Prostate gland (tissue), 2 donors: ENCODE data around the gene MFSD6.

Experiments used
- CTCF ChIP-seq, 4 experiments: fragments of 200-600 bp in 2 of 4; fragments of 450-650 bp in 2 of 4; sonication (generic) in 2 of 4; IDR thresholded peaks; 1 replicate in 3 of 4; 2 replicates in 1 of 4; pipeline ENCODE4 v1.5.1; 2016 to 2019; ENCODE audit warnings: antibody characterized with exemption in 4 of 4, mild to moderate bottlenecking in 2 of 4, moderate library complexity in 2 of 4
- POLR2A ChIP-seq: fragments of 450-650 bp; IDR thresholded peaks from one replicate; pipeline ENCODE4 v1.6.1; 2016; ENCODE audit warnings: antibody characterized with exemption, mild to moderate bottlenecking

GRCh38 chr2:190432567-190433231, 24.5 kb downstream of the MFSD6 start:
- TF ChIP-seq POLR2A: no peak
- no peak for TF ChIP-seq CTCF (IDR thresholded peaks at IDR 0.05)
